ENCODE results near the gene C1QBP. TPM values are rescaled to one million over a fixed set of nuclear protein-coding genes. Genes with fewer than 3 reads are reported as not detected.

Gene C1QBP
- total and polyA plus RNA-seq, 4 donors: 94.9 to 123 (median 112) TPM

DNA sequence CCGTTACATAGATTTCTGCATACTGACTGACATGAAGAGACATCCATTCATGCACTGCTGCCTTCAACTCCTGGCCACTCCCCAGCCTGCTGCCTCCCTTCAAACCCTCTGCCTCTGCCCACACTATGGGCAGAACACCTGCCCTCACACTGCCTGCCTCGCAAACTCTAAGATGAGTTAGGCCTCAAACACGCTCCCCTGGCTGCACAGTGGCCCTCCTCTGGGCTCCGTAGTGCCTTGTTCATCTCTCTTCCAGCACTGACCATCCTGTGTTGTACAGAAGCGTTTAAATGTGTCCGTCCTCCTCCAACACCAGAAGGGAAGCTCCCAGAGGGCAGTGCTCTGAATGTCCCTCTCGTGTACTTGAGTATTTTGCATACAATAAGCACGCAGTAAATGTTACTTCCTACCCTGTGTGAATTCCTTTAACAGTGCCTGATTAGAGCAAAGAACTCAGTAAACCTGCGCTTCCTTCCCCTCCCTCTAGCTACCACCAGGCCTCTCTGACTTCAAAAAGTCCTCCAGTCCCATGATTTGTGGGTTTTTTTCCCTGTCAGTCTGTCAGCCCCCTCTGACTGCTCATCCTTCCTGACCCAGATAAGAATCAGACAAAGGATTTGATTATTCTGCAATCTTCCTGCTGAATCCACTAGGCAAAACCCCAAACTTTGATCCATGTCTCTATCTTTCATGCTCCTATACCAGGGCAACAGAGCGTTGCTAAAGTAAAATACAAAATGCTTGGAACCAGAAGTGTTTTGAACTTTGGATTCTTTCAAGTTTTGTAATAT, 26.0 kb upstream of the C1QBP start:
- 77% methylated on average over 10 of the region's 10 CpGs for WGBS
- no peaks in the 10 kb centered on the region for H3K27me3 ChIP-seq (ENCODE audit: control insufficient read depth in 4 of 4, insufficient read depth in 4 of 4, low read length in 3 of 4)
- peak overlapping the region; percentile 3 to 44 for H3K27ac ChIP-seq (ENCODE audit: low read depth in 1 of 2, low read length in 2 of 2)
- TF ChIP-seq, protein P1, sequence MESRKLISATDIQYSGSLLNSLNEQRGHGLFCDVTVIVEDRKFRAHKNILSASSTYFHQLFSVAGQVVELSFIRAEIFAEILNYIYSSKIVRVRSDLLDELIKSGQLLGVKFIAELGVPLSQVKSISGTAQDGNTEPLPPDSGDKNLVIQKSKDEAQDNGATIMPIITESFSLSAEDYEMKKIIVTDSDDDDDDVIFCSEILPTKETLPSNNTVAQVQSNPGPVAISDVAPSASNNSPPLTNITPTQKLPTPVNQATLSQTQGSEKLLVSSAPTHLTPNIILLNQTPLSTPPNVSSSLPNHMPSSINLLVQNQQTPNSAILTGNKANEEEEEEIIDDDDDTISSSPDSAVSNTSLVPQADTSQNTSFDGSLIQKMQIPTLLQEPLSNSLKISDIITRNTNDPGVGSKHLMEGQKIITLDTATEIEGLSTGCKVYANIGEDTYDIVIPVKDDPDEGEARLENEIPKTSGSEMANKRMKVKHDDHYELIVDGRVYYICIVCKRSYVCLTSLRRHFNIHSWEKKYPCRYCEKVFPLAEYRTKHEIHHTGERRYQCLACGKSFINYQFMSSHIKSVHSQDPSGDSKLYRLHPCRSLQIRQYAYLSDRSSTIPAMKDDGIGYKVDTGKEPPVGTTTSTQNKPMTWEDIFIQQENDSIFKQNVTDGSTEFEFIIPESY (IDR thresholded peaks at IDR 0.05): peak; percentile 35
- TF ChIP-seq RXRA (IDR thresholded peaks at IDR 0.05) (peak in 1 of 2 donors; percentile 49), NR2F2 (IDR thresholded peaks at IDR 0.05) (no peak), TAF1 (conservative IDR thresholded peaks at IDR 0.05) (no peak), HNF4A (conservative IDR thresholded peaks at IDR 0.05) (peak; percentile 81 to 85), SP1 (IDR thresholded peaks at IDR 0.05) (peak; percentile 73), REST (IDR thresholded peaks at IDR 0.05) (peak; percentile 17), HNF4G (IDR thresholded peaks at IDR 0.05) (peak; percentile 14), JUND (IDR thresholded peaks at IDR 0.05) (no peak), RAD21 (IDR thresholded peaks at IDR 0.05) (no peak), EGR1 (IDR thresholded peaks at IDR 0.05; ENCODE audit: low read depth in 2 of 2) (no peak), GABPA (IDR thresholded peaks at IDR 0.05 in 1 of 2, conservative IDR thresholded peaks at IDR 0.05 in 1 of 2) (peak in 1 of 2 donors; percentile 47), YY1 (IDR thresholded peaks at IDR 0.05) (peak; percentile 49), FOXA1 (IDR thresholded peaks at IDR 0.05) (no peak), FOXA2 (IDR thresholded peaks at IDR 0.05) (no peak)
- TF ChIP-seq, protein P2, sequence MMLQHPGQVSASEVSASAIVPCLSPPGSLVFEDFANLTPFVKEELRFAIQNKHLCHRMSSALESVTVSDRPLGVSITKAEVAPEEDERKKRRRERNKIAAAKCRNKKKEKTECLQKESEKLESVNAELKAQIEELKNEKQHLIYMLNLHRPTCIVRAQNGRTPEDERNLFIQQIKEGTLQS (IDR thresholded peaks at IDR 0.05): no peak
- TF ChIP-seq, protein P3, sequence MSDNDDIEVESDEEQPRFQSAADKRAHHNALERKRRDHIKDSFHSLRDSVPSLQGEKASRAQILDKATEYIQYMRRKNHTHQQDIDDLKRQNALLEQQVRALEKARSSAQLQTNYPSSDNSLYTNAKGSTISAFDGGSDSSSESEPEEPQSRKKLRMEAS (IDR thresholded peaks at IDR 0.05): no peak
- TF ChIP-seq, protein P4, sequence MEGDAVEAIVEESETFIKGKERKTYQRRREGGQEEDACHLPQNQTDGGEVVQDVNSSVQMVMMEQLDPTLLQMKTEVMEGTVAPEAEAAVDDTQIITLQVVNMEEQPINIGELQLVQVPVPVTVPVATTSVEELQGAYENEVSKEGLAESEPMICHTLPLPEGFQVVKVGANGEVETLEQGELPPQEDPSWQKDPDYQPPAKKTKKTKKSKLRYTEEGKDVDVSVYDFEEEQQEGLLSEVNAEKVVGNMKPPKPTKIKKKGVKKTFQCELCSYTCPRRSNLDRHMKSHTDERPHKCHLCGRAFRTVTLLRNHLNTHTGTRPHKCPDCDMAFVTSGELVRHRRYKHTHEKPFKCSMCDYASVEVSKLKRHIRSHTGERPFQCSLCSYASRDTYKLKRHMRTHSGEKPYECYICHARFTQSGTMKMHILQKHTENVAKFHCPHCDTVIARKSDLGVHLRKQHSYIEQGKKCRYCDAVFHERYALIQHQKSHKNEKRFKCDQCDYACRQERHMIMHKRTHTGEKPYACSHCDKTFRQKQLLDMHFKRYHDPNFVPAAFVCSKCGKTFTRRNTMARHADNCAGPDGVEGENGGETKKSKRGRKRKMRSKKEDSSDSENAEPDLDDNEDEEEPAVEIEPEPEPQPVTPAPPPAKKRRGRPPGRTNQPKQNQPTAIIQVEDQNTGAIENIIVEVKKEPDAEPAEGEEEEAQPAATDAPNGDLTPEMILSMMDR (IDR thresholded peaks at IDR 0.05; ENCODE audit: low read depth, low read length, missing input control): no peak
- DNase-seq (ENCODE audit: low spot score): no peak
- no peak overlapping the region for H3K9ac ChIP-seq (ENCODE audit: low read depth in 1 of 2, low read length in 2 of 2)
- H3K36me3 ChIP-seq (ENCODE audit: control insufficient read depth in 4 of 4, insufficient read depth in 3 of 4, low read depth in 1 of 4, low read length in 3 of 4): peaks cover 0 to 12% (median 7%) of the 10 kb centered on the region in 4 donors
- no peak overlapping the region for H3K4me3 ChIP-seq (ENCODE audit: low read depth in 1 of 3, low read length in 3 of 3)
- H3K4me1 ChIP-seq (ENCODE audit: control insufficient read depth in 4 of 4, insufficient read depth in 4 of 4, low read length in 3 of 4): peaks cover 7 to 45% (median 41%) of the 10 kb centered on the region in 4 donors
- no peaks in the 10 kb centered on the region for H3K9me3 ChIP-seq (ENCODE audit: control insufficient read depth in 4 of 4, low read length in 3 of 4)
